HEK293 (cell line): ENCODE results near the gene NUP62.

Experiments
- CTCF ChIA-PET: fragments of 350-600 bp; formaldehyde crosslinking; extraction: SDS; loops from one replicate; lab custom pipeline; 2021; ENCODE audit warnings: antibody characterized with exemption; lab: Yijun Ruan, JAX
- POLR2A ChIA-PET: fragments of 300-600 bp; formaldehyde crosslinking; extraction: SDS; loops from one replicate; lab custom pipeline; 2020; ENCODE audit warnings: antibody characterized with exemption, inconsistent platforms; lab: Yijun Ruan, JAX
- H3K27ac ChIP-seq: fragments of 200-500 bp; sonication (Bioruptor generic); 2 replicates; pipeline ENCODE4 v1.5.1; 2014; ENCODE audit warnings: low read depth, low read length, control low read depth, inconsistent platforms; ENCODE audit errors: extremely low read depth
- H3K36me3 ChIP-seq, 2 experiments: fragments of 200-500 bp in 1 of 2; sonication (Bioruptor generic) in 1 of 2; 1 replicate in 1 of 2; 2 replicates in 1 of 2; pipeline ENCODE4 v1.5.1; 2014 to 2017; ENCODE audit warnings: inconsistent platforms in 2 of 2, low read length in 2 of 2; ENCODE audit not compliant: control insufficient read depth in 2 of 2, insufficient read depth in 1 of 2
- H3K4me1 ChIP-seq: fragments of 200-500 bp; sonication (Bioruptor generic); 2 replicates; pipeline ENCODE4 v1.5.1; 2014; ENCODE audit warnings: mild to moderate bottlenecking, low read length, inconsistent platforms; ENCODE audit not compliant: control insufficient read depth, insufficient read depth
- H3K4me3 ChIP-seq: 2 replicates; pipeline ENCODE4 v1.5.1; 2011; ENCODE audit warnings: low read depth, mild to moderate bottlenecking, control low read depth, low read length, moderate library complexity
- H3K9me3 ChIP-seq: fragments of 200-500 bp; sonication (Bioruptor generic); 2 replicates; pipeline ENCODE4 v1.5.1; 2014; ENCODE audit warnings: low read depth, low read length, inconsistent platforms; ENCODE audit not compliant: control insufficient read depth, insufficient read depth
- CTCF ChIP-seq: fragments of 450-650 bp; formaldehyde crosslinking; IDR thresholded peaks from 2 replicates; pipeline ENCODE4 v1.5.1; 2016; ENCODE audit warnings: missing biosample characterization, missing genetic modification characterization
- PRDM10 ChIP-seq: fragments of 450-650 bp; formaldehyde crosslinking; IDR thresholded peaks from 2 replicates; pipeline ENCODE4 v1.5.1; 2016; ENCODE audit warnings: missing biosample characterization, missing genetic modification characterization
- PRDM6 ChIP-seq: fragments of 450-650 bp; formaldehyde crosslinking; IDR thresholded peaks from 2 replicates; pipeline ENCODE4 v1.5.1; 2017; ENCODE audit warnings: missing biosample characterization, missing genetic modification characterization
- TCF7L2 ChIP-seq: IDR thresholded peaks from 2 replicates; pipeline ENCODE4 v1.6.1; 2011; ENCODE audit warnings: low read depth, mild to moderate bottlenecking, inconsistent platforms, low read length, moderate library complexity, borderline replicate concordance
- ZBTB21 ChIP-seq: fragments of 450-650 bp; formaldehyde crosslinking; IDR thresholded peaks from 2 replicates; pipeline ENCODE4 v1.5.1; 2017; ENCODE audit warnings: missing biosample characterization, missing genetic modification characterization
- ZBTB44 ChIP-seq: fragments of 450-650 bp; IDR thresholded peaks from 2 replicates; pipeline ENCODE4 v1.5.1; 2018; ENCODE audit warnings: missing biosample characterization, mild to moderate bottlenecking, missing genetic modification characterization
- ZNF121 ChIP-seq: fragments of 450-650 bp; formaldehyde crosslinking; IDR thresholded peaks from 2 replicates; pipeline ENCODE4 v1.5.1; 2016; ENCODE audit warnings: missing biosample characterization, missing genetic modification characterization
- ZNF140 ChIP-seq: fragments of 450-650 bp; formaldehyde crosslinking; IDR thresholded peaks from 2 replicates; pipeline ENCODE4 v1.5.1; 2016; ENCODE audit warnings: missing biosample characterization, missing genetic modification characterization
- ZNF2 ChIP-seq: fragments of 450-650 bp; formaldehyde crosslinking; IDR thresholded peaks from 2 replicates; pipeline ENCODE4 v1.5.1; 2016; ENCODE audit warnings: missing biosample characterization, missing genetic modification characterization
- ZNF280C ChIP-seq: fragments of 450-650 bp; formaldehyde crosslinking; IDR thresholded peaks from 2 replicates; pipeline ENCODE4 v1.5.1; 2016; ENCODE audit warnings: missing biosample characterization, missing genetic modification characterization
- ZNF324 ChIP-seq: fragments of 450-650 bp; formaldehyde crosslinking; IDR thresholded peaks from 2 replicates; pipeline ENCODE4 v1.5.1; 2016; ENCODE audit warnings: missing biosample characterization, missing genetic modification characterization
- ZNF433 ChIP-seq: fragments of 450-650 bp; formaldehyde crosslinking; IDR thresholded peaks from 2 replicates; pipeline ENCODE4 v1.5.1; 2016; ENCODE audit warnings: missing biosample characterization, missing genetic modification characterization, low read depth
- ZNF530 ChIP-seq: fragments of 450-650 bp; formaldehyde crosslinking; IDR thresholded peaks from 2 replicates; pipeline ENCODE4 v1.5.1; 2016; ENCODE audit warnings: low read depth, missing biosample characterization, missing genetic modification characterization
- ZNF560 ChIP-seq: fragments of 450-650 bp; formaldehyde crosslinking; IDR thresholded peaks from 2 replicates; pipeline ENCODE4 v1.5.1; 2017; ENCODE audit warnings: missing biosample characterization, missing genetic modification characterization, borderline replicate concordance
- ZNF658 ChIP-seq: fragments of 450-650 bp; formaldehyde crosslinking; IDR thresholded peaks from 2 replicates; pipeline ENCODE4; 2016; ENCODE audit warnings: missing biosample characterization, missing genetic modification characterization
- ZNF707 ChIP-seq: fragments of 450-650 bp; formaldehyde crosslinking; IDR thresholded peaks from 2 replicates; pipeline ENCODE4 v1.5.1; 2016; ENCODE audit warnings: missing biosample characterization, missing genetic modification characterization
- ZSCAN16 ChIP-seq: fragments of 450-650 bp; formaldehyde crosslinking; IDR thresholded peaks from 2 replicates; pipeline ENCODE4 v1.5.1; 2016; ENCODE audit warnings: missing biosample characterization, missing genetic modification characterization

NUP62 gene

GRCh38 chr19:49918089-49918488 is 11.2 kb downstream of the NUP62 start:
- Histone ChIP-seq H3K4me1 (no peaks in the 10 kb centered on the region; the same call in 1 of the 2 replicates), H3K36me3 (peaks cover 48 to 84% of the 10 kb centered on the region in 2 experiments; a peak in 2 of 3 replicates), H3K4me3 (no peak overlapping the region), H3K9me3 (no peaks in the 10 kb centered on the region), H3K27ac (no peak overlapping the region)
- POLR2A ChIA-PET, result interaction anchor here (2.2 to 3.3 kb wide), 2 partner anchors 11 to 41 kb away, joined by 7 to 25 read pairs; partner anchors contain the start of genes AKT1S1, ATF5, NUP62 and TBC1D17
- CTCF ChIA-PET, result interaction anchor here (0.6 to 1.6 kb wide), 5 partner anchors 20 to 70 kb away, joined by 3 to 6 read pairs (median 4); no protein-coding TSS in a partner anchor
- TF ChIP-seq TCF7L2, result no peak
- TF ChIP-seq ZNF121 (tag by site-specific recombination), result peak; percentile 90

GRCh38 chr19:49916839-49917733 is 12.2 kb downstream of the NUP62 start:
- ChIA-PET CTCF (interaction anchor here (0.6 to 1.6 kb wide), 6 partner anchors 11 to 71 kb away, joined by 3 to 6 read pairs (median 4); partner anchors contain the start of gene ATF5), POLR2A (interaction anchor here (1.0 to 3.3 kb wide), 4 partner anchors 10 to 40 kb away, joined by 4 to 25 read pairs (median 12); partner anchors contain the start of genes AKT1S1, ATF5, NUP62 and TBC1D17)
- no peak overlapping the region for H3K4me3 ChIP-seq
- no peaks in the 10 kb centered on the region; the same call in 1 of the 2 replicates for H3K4me1 ChIP-seq
- H3K36me3 ChIP-seq, result peaks cover 56 to 82% of the 10 kb centered on the region in 2 experiments; a peak in 2 of 3 replicates
- TF ChIP-seq CTCF (0 out of 2 replicates have a peak, but pooled peaks have one; percentile 38), ZNF2 (0 out of 2 replicates have a peak, but pooled peaks have one; percentile 34), ZNF560 (tag by site-specific recombination) (no peak), ZNF280C (tag by site-specific recombination) (no peak), PRDM10 (tag by site-specific recombination) (peak; percentile 36; the same call in 1 of the 2 replicates)
- peak overlapping the region; percentile 37; the same call in 1 of the 2 replicates for H3K27ac ChIP-seq
- H3K9me3 ChIP-seq, result no peaks in the 10 kb centered on the region

- Histone ChIP-seq H3K36me3 (peaks cover 57 to 78% of the 10 kb centered on the region in 2 experiments), H3K4me3 (no peak overlapping the region), H3K27ac (no peak overlapping the region), H3K9me3 (no peaks in the 10 kb centered on the region), H3K4me1 (no peaks in the 10 kb centered on the region)
- POLR2A ChIA-PET, result interaction anchor here (2.4 kb wide), 1 partner anchor 14 kb away, joined by 16 read pairs; the partner anchor contains the start of genes ATF5 and NUP62
- CTCF ChIA-PET, result interaction anchor here (0.6 to 0.9 kb wide), 3 partner anchors 22 to 150 kb away, joined by 3 to 4 read pairs (median 3); partner anchors contain the start of genes VRK3 and ZNF473
- TF ChIP-seq ZNF433 (tag by site-specific recombination) (no peak), PRDM6 (no peak), ZNF140 (no peak), ZNF324 (no peak), ZBTB21 (tag by site-specific recombination) (no peak), ZNF658 (tag by site-specific recombination) (no peak), ZNF530 (no peak), ZSCAN16 (tag by site-specific recombination) (no peak), ZNF121 (tag by site-specific recombination) (no peak), ZBTB44 (tag by site-specific recombination) (no peak), ZNF707 (tag by site-specific recombination) (no peak)
Measured at GRCh38 chr19:49915271-49915670, 14.0 kb downstream of the NUP62 start.
